Neural cell (in vitro differentiated cells): ENCODE measurements around the gene SND1. TPM values are rescaled to one million over a fixed set of nuclear protein-coding genes. Genes with fewer than 3 reads are reported as not detected.

ENCODE experiments used
- H2AFZ ChIP-seq: fragments of 200-600, 300-800 bp; sonication (generic), shearing (Covaris generic); 2 replicates; pipeline ENCODE4 v1.6.0; 2014; ENCODE audit warnings: low read depth, mild to moderate bottlenecking, antibody characterized with exemption, low read length, moderate library complexity
- H3F3A ChIP-seq: fragments of 200-600 bp; shearing (Covaris generic); 2 replicates; pipeline ENCODE4 v1.6.1; 2016; ENCODE audit warnings: mild to moderate bottlenecking, moderate library complexity, mixed read lengths, antibody characterized with exemption, low read length; ENCODE audit not compliant: insufficient read depth, poor library complexity, severe bottlenecking
- H3K27ac ChIP-seq: fragments of 200-600, 300-800 bp; sonication (generic), shearing (Covaris generic); 2 replicates; pipeline ENCODE4 v1.5.1; 2014; ENCODE audit warnings: mild to moderate bottlenecking, low read length, moderate library complexity
- H3K27me3 ChIP-seq: fragments of 300-800, 200-600 bp; sonication (generic), shearing (Covaris generic); 2 replicates; pipeline ENCODE4 v1.6.0; 2014; ENCODE audit warnings: mild to moderate bottlenecking, low read depth, low read length, moderate library complexity; ENCODE audit not compliant: insufficient read depth
- H3K36me3 ChIP-seq: fragments of 300-800, 200-600 bp; sonication (generic), shearing (Covaris generic); 2 replicates; pipeline ENCODE4 v1.5.1; 2014; ENCODE audit warnings: mild to moderate bottlenecking, antibody characterized with exemption, low read length, moderate library complexity; ENCODE audit not compliant: insufficient read depth
- H3K4me2 ChIP-seq: fragments of 300-800, 200-600 bp; sonication (generic), shearing (Covaris generic); 2 replicates; pipeline ENCODE4 v1.6.0; 2014; ENCODE audit warnings: mild to moderate bottlenecking, low read length
- H3K4me3 ChIP-seq: fragments of 300-800, 200-600 bp; sonication (generic), shearing (Covaris generic); 2 replicates; pipeline ENCODE4 v1.5.1; 2014; ENCODE audit warnings: mild to moderate bottlenecking, low read length, moderate library complexity
- H3K79me2 ChIP-seq: fragments of 200-600 bp; shearing (Covaris generic); replicated peaks from 2 replicates; pipeline ENCODE4 v1.6.0; 2014; ENCODE audit warnings: mild to moderate bottlenecking, low read length, moderate library complexity; ENCODE audit not compliant: insufficient read depth
- H3K9ac ChIP-seq: fragments of 300-800, 200-600 bp; sonication (generic), shearing (Covaris generic); 2 replicates; pipeline ENCODE4 v1.6.1; 2016; ENCODE audit warnings: mild to moderate bottlenecking, low read length, mixed read lengths
- H3K9me2 ChIP-seq: fragments of 200-600 bp; shearing (Covaris generic); 2 replicates; pipeline ENCODE4 v1.6.1; 2016; ENCODE audit warnings: mild to moderate bottlenecking, low read length, mixed read lengths; ENCODE audit not compliant: insufficient read depth
- H3K9me3 ChIP-seq: fragments of 200-600, 300-800 bp; sonication (generic), shearing (Covaris generic); 2 replicates; pipeline ENCODE4 v1.6.1; 2016; ENCODE audit warnings: mild to moderate bottlenecking, mixed run types, low read length, moderate library complexity, mixed read lengths
- H4K20me1 ChIP-seq: fragments of 200-600 bp; shearing (Covaris generic); 2 replicates; pipeline ENCODE4 v1.6.1; 2016; ENCODE audit warnings: mild to moderate bottlenecking, mixed run types; ENCODE audit not compliant: insufficient read depth
- EP300 ChIP-seq: fragments of 450-650 bp; conservative IDR thresholded peaks from 2 replicates; pipeline ENCODE4 v1.6.1; 2014; ENCODE audit warnings: antibody characterized with exemption, mild to moderate bottlenecking, moderate library complexity; ENCODE audit not compliant: poor library complexity, severe bottlenecking
- EZH2 ChIP-seq: fragments of 200-600, 300-800 bp; shearing (Covaris generic), sonication (generic); IDR thresholded peaks from 2 replicates; pipeline ENCODE4 v1.6.1; 2014; ENCODE audit warnings: antibody characterized with exemption, low read length, borderline replicate concordance, mild to moderate bottlenecking; ENCODE audit not compliant: insufficient read depth, poor library complexity, severe bottlenecking
- MXI1 ChIP-seq: fragments of 450-650 bp; conservative IDR thresholded peaks from 2 replicates; pipeline ENCODE4 v1.6.1; 2014; ENCODE audit warnings: antibody characterized with exemption, mild to moderate bottlenecking; ENCODE audit not compliant: poor library complexity, severe bottlenecking
- POLR2AphosphoS5 ChIP-seq: IDR thresholded peaks from 2 replicates; pipeline ENCODE4 v1.6.1; 2012
- RAD21 ChIP-seq: fragments of 450-650 bp; conservative IDR thresholded peaks from 2 replicates; pipeline ENCODE4 v1.6.1; 2014; ENCODE audit warnings: antibody characterized with exemption, mild to moderate bottlenecking, moderate library complexity
- SMC3 ChIP-seq: fragments of 450-650 bp; conservative IDR thresholded peaks from 2 replicates; pipeline ENCODE4 v1.6.1; 2014; ENCODE audit warnings: antibody characterized with exemption, mild to moderate bottlenecking, moderate library complexity; ENCODE audit not compliant: poor library complexity
- TAF1 ChIP-seq: IDR thresholded peaks from 2 replicates; pipeline ENCODE4 v1.6.1; 2012; ENCODE audit warnings: low read depth
- polyA plus RNA-seq: library from polyadenylated mRNA; depleted of rRNA; stranded (reverse); fragments of >200 nt; gene quantifications from 2 replicates; pipeline ENCODE4 v1.2.3, GENCODE V29; 2014
- TF ChIP-seq, protein P1 (sequence below): fragments of 450-650 bp; IDR thresholded peaks from 2 replicates; pipeline ENCODE4 v1.5.1; 2014; ENCODE audit warnings: antibody characterized with exemption, mild to moderate bottlenecking, moderate library complexity; ENCODE audit not compliant: poor library complexity, severe bottlenecking
- TF ChIP-seq, protein P2 (sequence below): IDR thresholded peaks from 2 replicates; pipeline ENCODE4 v1.6.1; 2012; ENCODE audit warnings: borderline replicate concordance

Gene SND1
- polyA plus RNA-seq, 1 donor from 2014 or later: 37.4 TPM

DNA sequence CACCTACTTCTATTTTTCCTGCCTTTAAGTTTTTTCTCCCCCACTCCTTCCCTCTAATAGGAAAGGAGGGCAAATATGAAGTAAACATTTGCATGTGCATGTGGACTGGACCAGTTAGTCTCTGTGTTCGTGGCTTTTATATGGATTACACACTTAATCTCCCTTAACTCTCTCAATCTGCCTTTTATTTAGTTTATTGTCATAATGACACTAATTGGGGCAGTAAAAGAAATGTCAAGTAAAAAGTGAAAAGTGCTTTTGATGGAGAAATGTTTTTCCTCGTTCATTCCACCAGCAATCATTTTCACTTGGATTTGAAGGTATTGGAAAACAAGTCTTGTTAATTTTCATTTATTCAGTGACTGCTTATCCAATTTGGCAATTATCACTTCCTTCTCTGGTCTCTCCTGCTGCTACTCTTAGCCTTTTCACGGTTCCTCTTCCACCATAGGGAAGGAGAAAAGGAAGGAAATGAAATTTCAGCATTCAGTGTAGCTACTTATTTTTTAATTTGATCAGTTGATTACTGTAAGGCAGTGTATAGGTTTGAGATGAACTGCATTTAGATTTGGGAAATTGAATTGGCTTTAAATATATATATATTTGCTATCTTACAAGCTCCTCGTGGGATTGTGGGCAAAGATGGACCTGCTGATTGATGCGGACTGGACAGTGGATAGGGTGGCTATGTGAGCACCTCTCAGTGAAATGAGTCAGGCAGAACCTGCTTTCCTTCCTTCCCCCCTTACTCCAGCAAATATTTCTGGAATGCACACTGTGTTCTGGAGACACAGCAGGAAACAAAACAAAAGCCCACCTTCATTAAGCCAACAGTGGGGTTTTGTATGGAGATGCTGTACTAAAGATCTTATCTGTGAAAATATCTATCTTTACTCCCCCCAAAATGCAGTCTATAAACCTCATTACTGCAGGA, 301.7 kb downstream of the SND1 start:
- TF ChIP-seq POLR2AphosphoS5 (no peak), TAF1 (no peak), MXI1 (no peak), SMC3 (no peak), EP300 (no peak), RAD21 (no peak), EZH2 (no peak)
- TF ChIP-seq, protein P1, sequence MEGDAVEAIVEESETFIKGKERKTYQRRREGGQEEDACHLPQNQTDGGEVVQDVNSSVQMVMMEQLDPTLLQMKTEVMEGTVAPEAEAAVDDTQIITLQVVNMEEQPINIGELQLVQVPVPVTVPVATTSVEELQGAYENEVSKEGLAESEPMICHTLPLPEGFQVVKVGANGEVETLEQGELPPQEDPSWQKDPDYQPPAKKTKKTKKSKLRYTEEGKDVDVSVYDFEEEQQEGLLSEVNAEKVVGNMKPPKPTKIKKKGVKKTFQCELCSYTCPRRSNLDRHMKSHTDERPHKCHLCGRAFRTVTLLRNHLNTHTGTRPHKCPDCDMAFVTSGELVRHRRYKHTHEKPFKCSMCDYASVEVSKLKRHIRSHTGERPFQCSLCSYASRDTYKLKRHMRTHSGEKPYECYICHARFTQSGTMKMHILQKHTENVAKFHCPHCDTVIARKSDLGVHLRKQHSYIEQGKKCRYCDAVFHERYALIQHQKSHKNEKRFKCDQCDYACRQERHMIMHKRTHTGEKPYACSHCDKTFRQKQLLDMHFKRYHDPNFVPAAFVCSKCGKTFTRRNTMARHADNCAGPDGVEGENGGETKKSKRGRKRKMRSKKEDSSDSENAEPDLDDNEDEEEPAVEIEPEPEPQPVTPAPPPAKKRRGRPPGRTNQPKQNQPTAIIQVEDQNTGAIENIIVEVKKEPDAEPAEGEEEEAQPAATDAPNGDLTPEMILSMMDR: no peak
- TF ChIP-seq, protein P2, sequence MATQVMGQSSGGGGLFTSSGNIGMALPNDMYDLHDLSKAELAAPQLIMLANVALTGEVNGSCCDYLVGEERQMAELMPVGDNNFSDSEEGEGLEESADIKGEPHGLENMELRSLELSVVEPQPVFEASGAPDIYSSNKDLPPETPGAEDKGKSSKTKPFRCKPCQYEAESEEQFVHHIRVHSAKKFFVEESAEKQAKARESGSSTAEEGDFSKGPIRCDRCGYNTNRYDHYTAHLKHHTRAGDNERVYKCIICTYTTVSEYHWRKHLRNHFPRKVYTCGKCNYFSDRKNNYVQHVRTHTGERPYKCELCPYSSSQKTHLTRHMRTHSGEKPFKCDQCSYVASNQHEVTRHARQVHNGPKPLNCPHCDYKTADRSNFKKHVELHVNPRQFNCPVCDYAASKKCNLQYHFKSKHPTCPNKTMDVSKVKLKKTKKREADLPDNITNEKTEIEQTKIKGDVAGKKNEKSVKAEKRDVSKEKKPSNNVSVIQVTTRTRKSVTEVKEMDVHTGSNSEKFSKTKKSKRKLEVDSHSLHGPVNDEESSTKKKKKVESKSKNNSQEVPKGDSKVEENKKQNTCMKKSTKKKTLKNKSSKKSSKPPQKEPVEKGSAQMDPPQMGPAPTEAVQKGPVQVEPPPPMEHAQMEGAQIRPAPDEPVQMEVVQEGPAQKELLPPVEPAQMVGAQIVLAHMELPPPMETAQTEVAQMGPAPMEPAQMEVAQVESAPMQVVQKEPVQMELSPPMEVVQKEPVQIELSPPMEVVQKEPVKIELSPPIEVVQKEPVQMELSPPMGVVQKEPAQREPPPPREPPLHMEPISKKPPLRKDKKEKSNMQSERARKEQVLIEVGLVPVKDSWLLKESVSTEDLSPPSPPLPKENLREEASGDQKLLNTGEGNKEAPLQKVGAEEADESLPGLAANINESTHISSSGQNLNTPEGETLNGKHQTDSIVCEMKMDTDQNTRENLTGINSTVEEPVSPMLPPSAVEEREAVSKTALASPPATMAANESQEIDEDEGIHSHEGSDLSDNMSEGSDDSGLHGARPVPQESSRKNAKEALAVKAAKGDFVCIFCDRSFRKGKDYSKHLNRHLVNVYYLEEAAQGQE: no peak

DNA sequence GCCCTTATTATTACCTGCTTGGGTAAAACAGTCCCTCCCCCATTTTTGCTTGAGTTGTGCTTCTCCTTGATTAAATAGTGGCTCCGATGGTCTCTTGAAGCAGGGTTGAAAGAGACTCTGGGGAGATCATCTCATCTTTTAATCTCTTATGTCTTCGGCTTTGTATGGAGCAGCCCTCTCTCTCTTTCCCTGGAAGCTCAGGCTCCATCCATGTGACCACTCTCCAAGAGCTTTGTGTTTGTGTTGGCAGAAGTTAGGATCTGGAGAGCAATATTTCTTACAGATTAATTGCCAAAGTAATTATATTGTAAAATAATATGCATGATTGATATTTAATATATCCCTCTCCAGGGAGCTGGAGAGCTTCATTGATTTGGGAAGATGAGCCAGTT, 302.4 kb downstream of the SND1 start:
- no peaks in the 10 kb centered on the region for H4K20me1 ChIP-seq
- H3K27ac ChIP-seq: no peak overlapping the region

More for the DNA sequence above, 301.7 kb downstream of the SND1 start:
- Histone ChIP-seq H2AFZ (no peak overlapping the region), H3K4me3 (no peak overlapping the region), H3F3A (no peaks in the 10 kb centered on the region), H3K9me2 (no peaks in the 10 kb centered on the region), H4K20me1 (no peaks in the 10 kb centered on the region), H3K27ac (no peak overlapping the region), H3K27me3 (no peaks in the 10 kb centered on the region), H3K4me2 (no peak overlapping the region), H3K9ac (no peak overlapping the region), H3K9me3 (no peaks in the 10 kb centered on the region), H3K79me2 (no peaks in the 10 kb centered on the region), H3K36me3 (no peaks in the 10 kb centered on the region)

More for the DNA sequence above, 302.4 kb downstream of the SND1 start:
- TF ChIP-seq POLR2AphosphoS5 (no peak), MXI1 (no peak), RAD21 (no peak), EZH2 (no peak), TAF1 (no peak), EP300 (no peak), SMC3 (no peak)
- TF ChIP-seq, protein P2: no peak
- TF ChIP-seq, protein P1: no peak
- H3K9me3 ChIP-seq: no peaks in the 10 kb centered on the region
- H3F3A ChIP-seq: no peaks in the 10 kb centered on the region
- no peak overlapping the region for H3K4me2 ChIP-seq
- H3K9me2 ChIP-seq: no peaks in the 10 kb centered on the region
- H3K9ac ChIP-seq: no peak overlapping the region
- no peaks in the 10 kb centered on the region for H3K27me3 ChIP-seq
- no peaks in the 10 kb centered on the region for H3K36me3 ChIP-seq
- H3K4me3 ChIP-seq: no peak overlapping the region
- no peak overlapping the region for H2AFZ ChIP-seq
- no peaks in the 10 kb centered on the region for H3K79me2 ChIP-seq
